ENCODE measurements around the gene LRRC8D. TPM values are rescaled to one million over a fixed set of nuclear protein-coding genes. Genes with fewer than 3 reads are reported as not detected.

LRRC8D gene
- total and polyA plus RNA-seq, 9 of the 15 experiments (the other 6 are each of a cell fraction or from before 2014, with no cell fraction given), result 3.4 to 53.9 (median 15.9) TPM

DNA sequence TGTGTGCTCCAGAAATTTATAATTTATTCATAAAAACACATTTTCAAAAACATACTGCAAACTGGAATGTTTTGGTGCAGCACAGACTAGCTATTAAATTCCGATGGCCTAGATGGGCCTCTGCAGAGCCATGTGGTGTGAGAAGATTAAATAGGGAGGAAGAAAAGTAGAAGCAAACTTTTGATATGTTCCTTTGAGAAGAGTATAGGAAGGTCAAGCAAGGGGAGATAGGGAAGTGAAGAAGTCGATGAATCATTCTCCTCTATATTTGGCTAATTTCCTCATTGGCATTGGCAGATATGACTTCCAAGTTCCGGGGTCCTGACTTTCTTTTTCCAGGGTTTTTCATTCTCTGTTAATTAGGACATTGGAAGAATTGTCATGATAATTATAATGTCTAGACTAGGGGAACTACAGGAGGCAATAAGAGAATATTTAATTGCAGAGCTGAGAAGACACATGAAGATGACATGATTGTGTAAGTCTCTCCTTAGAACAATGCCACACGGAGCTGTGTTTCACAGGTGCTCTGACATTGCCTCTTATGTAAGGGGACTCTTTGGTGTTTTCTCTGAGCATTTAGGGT lies 154.8 kb downstream of the LRRC8D start (continued):
- TF ChIP-seq CEBPZ (IDR thresholded peaks at IDR 0.05; ENCODE audit: borderline replicate concordance, low read depth, low read length), result no peak
- no peak for TF ChIP-seq POLR3G (IDR thresholded peaks at IDR 0.05; ENCODE audit: extremely low read depth, insufficient read length, insufficient replicate concordance)
- no peak for TF ChIP-seq JUNB (CRISPR knock-in tag; conservative IDR thresholded peaks at IDR 0.05)
- TF ChIP-seq TCF3 (CRISPR knock-in tag; IDR thresholded peaks at IDR 0.05), result peak; percentile 80
- TF ChIP-seq, protein P1, sequence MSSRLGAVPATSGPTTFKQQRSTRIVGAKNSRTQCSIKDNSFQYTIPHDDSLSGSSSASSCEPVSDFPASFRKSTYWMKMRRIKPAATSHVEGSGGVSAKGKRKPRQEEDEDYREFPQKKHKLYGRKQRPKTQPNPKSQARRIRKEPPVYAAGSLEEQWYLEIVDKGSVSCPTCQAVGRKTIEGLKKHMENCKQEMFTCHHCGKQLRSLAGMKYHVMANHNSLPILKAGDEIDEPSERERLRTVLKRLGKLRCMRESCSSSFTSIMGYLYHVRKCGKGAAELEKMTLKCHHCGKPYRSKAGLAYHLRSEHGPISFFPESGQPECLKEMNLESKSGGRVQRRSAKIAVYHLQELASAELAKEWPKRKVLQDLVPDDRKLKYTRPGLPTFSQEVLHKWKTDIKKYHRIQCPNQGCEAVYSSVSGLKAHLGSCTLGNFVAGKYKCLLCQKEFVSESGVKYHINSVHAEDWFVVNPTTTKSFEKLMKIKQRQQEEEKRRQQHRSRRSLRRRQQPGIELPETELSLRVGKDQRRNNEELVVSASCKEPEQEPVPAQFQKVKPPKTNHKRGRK (tag; IDR thresholded peaks at IDR 0.05), result peak; percentile 35; the same call in 1 of the 2 replicates
- peak; percentile 74 for TF ChIP-seq FOSL1 (tag; conservative IDR thresholded peaks at IDR 0.05)
- TF ChIP-seq ZNF165 (CRISPR knock-in tag; IDR thresholded peaks at IDR 0.05; ENCODE audit: borderline replicate concordance), result no peak
- TF ChIP-seq EGR1 (conservative IDR thresholded peaks at IDR 0.05), result no peak
- TF ChIP-seq HEY1 (CRISPR knock-in tag; IDR thresholded peaks at IDR 0.05; ENCODE audit: borderline replicate concordance), result no peak
- TF ChIP-seq, protein P2, sequence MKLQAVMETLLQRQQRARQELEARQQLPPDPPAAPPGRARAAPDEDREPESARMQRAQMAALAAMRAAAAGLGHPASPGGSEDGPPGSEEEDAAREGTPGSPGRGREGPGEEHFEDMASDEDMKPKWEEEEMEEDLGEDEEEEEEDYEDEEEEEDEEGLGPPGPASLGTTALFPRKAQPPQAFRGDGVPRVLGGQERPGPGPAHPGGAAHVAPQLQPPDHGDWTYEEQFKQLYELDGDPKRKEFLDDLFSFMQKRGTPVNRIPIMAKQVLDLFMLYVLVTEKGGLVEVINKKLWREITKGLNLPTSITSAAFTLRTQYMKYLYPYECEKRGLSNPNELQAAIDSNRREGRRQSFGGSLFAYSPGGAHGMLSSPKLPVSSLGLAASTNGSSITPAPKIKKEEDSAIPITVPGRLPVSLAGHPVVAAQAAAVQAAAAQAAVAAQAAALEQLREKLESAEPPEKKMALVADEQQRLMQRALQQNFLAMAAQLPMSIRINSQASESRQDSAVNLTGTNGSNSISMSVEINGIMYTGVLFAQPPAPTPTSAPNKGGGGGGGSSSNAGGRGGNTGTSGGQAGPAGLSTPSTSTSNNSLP (IDR thresholded peaks at IDR 0.05; ENCODE audit: borderline replicate concordance, low read depth, low read length), result peak; percentile 60; the same call in 1 of the 2 replicates
- TF ChIP-seq, protein P3, sequence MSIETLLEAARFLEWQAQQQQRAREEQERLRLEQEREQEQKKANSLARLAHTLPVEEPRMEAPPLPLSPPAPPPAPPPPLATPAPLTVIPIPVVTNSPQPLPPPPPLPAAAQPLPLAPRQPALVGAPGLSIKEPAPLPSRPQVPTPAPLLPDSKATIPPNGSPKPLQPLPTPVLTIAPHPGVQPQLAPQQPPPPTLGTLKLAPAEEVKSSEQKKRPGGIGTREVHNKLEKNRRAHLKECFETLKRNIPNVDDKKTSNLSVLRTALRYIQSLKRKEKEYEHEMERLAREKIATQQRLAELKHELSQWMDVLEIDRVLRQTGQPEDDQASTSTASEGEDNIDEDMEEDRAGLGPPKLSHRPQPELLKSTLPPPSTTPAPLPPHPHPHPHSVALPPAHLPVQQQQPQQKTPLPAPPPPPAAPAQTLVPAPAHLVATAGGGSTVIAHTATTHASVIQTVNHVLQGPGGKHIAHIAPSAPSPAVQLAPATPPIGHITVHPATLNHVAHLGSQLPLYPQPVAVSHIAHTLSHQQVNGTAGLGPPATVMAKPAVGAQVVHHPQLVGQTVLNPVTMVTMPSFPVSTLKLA (conservative IDR thresholded peaks at IDR 0.05), result no peak
- no peak for TF ChIP-seq ZNF347 (CRISPR knock-in tag; IDR thresholded peaks at IDR 0.05; ENCODE audit: low read depth)
- no peak for TF ChIP-seq HMG20A (CRISPR knock-in tag; conservative IDR thresholded peaks at IDR 0.05)
- no peak for TF ChIP-seq DMBX1 (CRISPR knock-in tag; IDR thresholded peaks at IDR 0.05; ENCODE audit: borderline replicate concordance)
- TF ChIP-seq DIDO1 (tag; IDR thresholded peaks at IDR 0.05; ENCODE audit: low read depth), result no peak
- no peak for TF ChIP-seq NR2C2 (CRISPR knock-in tag; IDR thresholded peaks at IDR 0.05)
- peak; percentile 30; the same call in 1 of the 2 replicates for TF ChIP-seq NR2C2 (tag; IDR thresholded peaks at IDR 0.05)
- TF ChIP-seq THRB (CRISPR knock-in tag; conservative IDR thresholded peaks at IDR 0.05), result no peak
